Raji (cell line): ENCODE data around the gene SRMS.

ENCODE experiments used
- POLR2A ChIP-seq: IDR thresholded peaks from 2 replicates; pipeline ENCODE4 v1.6.1; 2011; ENCODE audit warnings: low read depth, low read length, control low read depth; ENCODE audit not compliant: insufficient read depth

SRMS gene

GRCh38 chr20:63491078-63491477 lies 56.5 kb downstream of the SRMS start:
- no peak for TF ChIP-seq POLR2A
